Smooth muscle cell of the brain vasculature (primary cell): Measurements from ENCODE around the gene PTCRA.
"Not testable (repeated sequence)": the region's sequence is repeated elsewhere in the genome, so short reads cannot be mapped to it uniquely, and the experiment has no call there.

Experiments
- DNase-seq: peaks from one replicate; pipeline ENCODE4 v3.0.0-alpha.2; 2012; ENCODE audit warnings: low read depth, low spot score

PTCRA gene

DNA sequence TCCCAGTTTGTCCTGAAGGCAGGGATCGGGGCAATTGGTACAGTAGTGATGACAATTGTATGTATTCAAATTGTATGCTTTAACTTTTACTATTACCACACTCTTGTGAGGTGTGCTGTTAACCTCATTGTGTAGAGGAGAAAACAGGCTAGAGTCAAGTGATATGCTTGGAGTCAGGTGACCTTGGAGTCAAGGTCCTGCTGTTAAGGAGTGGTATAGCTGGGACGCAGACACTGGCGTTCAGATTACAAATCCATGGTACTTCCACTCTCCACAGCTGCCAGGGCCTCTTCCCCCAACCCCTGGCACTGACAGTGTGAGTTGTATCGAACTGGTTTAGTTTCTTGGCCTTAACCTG lies 23.9 kb downstream of the PTCRA start:
- no peak for DNase-seq

DNA sequence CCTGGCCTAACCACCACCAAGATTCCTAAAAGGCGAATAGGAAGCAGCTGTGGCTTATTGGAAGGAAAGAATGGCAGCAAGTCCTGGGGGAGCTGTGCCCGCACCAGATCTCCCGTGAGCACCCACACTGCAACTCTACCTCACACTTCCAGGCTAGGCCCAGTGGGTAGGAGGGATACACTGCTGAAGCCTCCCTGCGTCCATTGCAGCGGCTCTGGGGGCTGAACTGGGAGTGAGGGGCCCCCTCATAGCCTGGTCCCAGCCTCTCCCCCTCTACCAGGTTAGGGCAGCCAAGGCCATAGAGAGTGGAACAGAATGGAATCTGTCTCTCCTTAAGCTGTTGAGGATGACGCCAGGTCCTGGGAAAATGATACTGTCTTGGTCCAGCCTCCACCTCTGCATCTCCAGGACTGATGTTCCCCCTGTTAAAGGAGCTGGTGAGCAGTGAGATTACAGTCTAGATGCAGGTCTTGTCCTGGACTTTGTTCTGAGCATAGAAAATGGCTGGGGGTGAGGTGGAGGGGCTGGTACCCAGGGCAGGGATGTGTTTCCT lies 24.7 kb downstream of the PTCRA start:
- DNase-seq = no peak

DNA sequence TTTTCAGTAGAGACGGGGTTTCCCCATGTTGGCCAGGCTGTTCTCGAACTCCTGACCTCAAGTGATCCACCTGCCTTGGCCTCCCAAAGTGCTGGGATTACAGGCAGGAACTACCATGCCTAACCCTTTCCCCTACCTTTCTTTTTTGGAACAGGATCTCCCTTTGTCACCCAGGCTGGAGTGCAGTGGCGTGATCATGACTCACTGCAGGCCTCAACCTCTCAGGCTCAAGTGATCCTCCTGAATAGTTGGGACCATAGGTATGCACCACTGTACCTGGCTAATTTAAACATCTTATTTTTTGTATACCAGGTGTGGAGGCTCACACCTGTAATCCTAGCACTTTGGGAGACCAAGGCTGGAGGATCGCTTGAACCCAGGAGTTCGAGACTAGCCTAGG lies 25.5 kb downstream of the PTCRA start:
- DNase-seq = not testable (repeated sequence)

- no peak for DNase-seq
Measured at GRCh38 chr6:42942444-42942843, 26.6 kb downstream of the PTCRA start.

- DNase-seq = no peak
Measured at GRCh38 chr6:42947950-42948349, 32.1 kb downstream of the PTCRA start.

GRCh38 chr6:42952389-42952788 lies 36.5 kb downstream of the PTCRA start:
- no peak for DNase-seq

DNA sequence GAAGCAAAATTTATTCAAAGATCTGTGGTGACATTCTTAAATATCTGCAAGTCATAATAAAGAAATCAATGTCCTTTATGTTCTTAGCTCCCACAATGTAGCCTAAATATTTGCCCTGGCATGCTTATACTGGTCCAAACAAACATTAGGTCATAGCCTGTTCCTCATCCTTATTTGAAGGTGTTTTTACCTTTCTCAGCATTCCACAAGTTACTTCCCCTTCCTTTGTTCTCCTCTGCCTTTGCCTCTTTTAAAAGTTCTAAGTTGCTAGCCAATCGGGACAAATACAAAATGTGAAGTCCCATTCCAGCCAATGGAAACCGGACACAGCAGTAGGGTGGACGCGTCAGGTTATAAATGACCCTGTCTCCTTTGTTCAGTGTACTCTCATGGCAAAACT lies 38.6 kb downstream of the PTCRA start:
- not testable (repeated sequence) for DNase-seq

DNA sequence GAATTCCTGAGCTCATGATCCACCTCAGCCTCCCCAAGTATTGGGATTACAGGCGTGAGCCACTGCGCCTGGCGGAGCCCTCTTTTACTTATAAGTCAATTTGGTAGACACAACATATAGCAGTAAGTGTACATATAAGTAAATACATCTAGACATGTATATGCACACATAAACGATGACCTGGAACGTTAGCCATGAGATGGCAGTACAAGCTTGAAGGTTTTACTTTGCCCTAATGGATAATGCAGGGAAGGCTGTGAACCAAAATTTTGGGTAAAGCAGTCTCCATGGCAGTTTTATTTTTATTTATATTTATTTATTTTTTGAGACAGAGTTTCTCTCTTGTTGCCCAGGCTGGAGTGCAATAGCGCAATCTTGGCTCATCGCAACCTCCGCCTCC lies 42.3 kb downstream of the PTCRA start:
- no peak for DNase-seq

- DNase-seq = no peak
Measured at GRCh38 chr6:42959917-42960242, 44.0 kb downstream of the PTCRA start.

DNA sequence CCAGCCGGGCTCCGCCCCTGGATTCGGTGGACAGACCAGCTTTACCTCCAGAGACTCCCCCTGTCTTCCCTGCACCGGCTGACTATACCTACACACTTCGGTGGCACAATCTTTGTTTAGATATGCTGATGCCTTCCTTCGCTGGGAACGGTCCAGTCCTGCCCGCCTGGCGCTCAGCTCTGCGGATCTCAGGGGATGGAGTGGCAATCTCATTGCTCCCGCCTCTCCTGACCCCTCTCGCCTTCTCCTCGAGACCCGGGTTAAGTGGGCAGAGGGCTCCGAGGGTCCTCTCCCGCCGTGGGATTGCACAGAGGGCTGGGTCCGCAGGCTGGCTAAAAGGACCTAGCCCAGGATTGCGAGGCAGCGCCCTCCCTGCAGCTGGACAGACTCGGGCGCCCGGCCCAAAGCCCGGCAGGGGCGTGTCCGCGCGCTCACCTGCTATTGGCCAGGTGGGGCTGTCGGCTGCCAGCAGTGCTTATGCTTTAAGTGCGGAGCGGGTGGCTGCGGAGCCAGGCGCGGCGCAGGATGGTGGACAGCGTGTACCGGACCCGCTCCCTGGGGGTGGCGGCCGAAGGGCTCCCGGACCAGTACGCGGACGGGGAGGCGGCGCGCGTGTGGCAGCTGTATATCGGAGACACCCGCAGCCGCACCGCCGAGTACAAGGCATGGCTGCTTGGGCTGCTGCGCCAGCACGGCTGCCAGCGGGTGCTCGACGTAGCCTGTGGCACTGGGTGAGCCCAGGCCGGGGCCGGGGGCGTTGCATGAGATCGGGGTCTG lies 44.6 kb downstream of the PTCRA start, which contains the start of gene GNMT:
TSS of gene GNMT (plus strand) at position 512 of the 777 bp plus-strand sequence. CDS start at position 526, 14 bp downstream.
- no peak for DNase-seq

- no peak for DNase-seq
Measured at GRCh38 chr6:42961020-42961470, 45.2 kb downstream of the PTCRA start.

DNA sequence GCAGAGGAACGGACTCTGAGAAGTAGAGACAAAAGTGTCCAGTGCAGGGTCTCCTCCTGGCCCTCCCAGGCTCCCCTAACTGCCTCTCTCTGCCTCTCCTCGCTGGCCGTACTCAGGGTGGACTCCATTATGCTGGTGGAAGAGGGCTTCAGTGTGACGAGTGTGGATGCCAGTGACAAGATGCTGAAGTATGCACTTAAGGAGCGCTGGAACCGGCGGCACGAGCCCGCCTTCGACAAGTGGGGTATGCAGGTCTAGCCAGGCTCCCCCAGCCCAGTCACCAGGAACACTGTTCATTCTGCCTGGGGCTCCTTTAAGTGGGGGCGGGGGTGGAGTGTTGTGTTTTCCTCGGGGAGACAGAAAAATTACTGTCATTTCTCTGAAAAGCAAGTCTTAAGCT lies 46.2 kb downstream of the PTCRA start:
- DNase-seq = no peak

- no peak for DNase-seq
Measured at GRCh38 chr6:42962502-42963178, 46.8 kb downstream of the PTCRA start.

GRCh38 chr6:42963179-42963854 lies 47.5 kb downstream of the PTCRA start:
- no peak for DNase-seq

DNA sequence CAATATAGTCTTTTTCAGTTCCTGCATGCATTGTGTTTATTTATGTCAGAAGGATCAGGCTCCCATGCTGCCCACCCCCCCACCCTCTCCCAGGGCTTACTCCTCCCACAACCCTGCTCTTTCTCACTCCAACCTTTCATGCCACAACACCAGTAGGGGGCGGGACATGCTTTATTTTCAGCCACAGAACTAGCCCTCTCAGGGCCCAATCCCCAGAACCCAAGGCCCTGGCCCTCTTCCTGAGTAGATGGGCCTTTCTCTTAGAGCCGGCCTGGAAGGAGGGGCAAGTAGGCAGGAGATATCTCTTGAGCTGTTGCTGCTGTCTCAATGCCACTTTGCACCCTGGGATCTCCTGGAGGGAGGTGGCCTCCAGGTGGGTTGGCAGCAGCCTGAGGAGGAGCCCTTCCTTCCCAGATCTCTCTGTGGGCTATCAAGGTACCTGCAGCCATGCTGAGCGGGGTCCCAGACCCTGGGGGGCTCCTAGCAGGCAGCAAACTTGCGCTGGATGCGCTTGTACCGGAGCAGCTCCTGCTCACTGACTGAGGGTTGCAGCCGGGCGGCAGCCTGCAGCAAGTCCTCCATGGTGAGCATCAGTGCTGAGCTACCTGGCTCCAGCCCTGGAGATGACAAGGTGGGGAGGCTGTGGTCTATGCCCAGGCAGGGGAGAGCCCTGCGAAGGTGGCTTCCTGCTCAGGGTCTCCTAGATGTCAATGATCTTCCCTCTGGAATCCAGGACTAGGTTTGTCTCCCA lies 48.2 kb downstream of the PTCRA start:
- no peak for DNase-seq

DNA sequence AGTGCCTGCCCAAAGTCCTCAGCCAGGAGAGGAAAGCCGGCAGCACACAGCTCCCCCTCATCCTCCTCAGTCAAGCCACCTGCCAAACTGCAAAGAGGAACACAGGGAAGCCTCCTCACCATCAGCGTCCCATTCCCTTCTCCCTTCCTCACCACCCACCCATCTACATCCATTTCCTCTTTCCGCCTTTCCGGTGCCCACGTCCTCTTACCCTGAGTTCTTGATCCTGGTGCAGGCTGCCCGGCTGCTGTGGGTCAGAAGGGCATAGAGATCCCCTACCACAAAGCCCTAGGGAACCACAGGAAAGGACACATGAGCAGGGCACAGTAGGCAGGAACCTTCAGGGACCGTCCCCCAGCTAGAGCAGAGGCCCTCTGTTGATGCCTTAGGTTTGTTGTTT lies 50.7 kb downstream of the PTCRA start:
- no peak for DNase-seq

GRCh38 chr6:42967228-42967627 lies 51.4 kb downstream of the PTCRA start:
- DNase-seq = no peak

GRCh38 chr6:42968126-42968701 lies 52.4 kb downstream of the PTCRA start:
- DNase-seq = no peak

- no peak for DNase-seq
Measured at GRCh38 chr6:42968783-42969182, 52.9 kb downstream of the PTCRA start.

GRCh38 chr6:42969431-42969830 lies 53.6 kb downstream of the PTCRA start:
- no peak for DNase-seq

DNA sequence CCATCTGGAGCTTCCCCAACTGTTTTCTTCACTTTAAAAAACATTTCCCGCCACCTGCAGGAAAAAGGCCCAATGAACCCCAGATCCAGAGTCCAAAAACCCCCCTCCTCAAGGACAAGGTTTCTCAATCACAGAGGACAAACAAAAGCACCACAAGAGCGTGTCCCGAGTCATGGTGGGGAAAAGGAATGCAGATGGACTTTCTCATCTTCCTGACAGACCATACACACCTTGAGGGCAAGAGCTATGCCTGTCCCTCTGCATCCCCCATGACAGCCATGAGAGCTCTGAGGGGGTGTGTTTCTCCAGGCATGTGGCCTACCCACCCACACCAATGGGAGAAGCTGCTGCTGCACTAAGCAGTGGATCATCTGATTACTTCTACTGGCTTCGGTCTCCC lies 54.1 kb downstream of the PTCRA start:
- no peak for DNase-seq
